Neuronal stem cell (in vitro differentiated cells): ENCODE measurements around the gene CDK12.

Experiments
- DNase-seq: peaks from one replicate; pipeline ENCODE4 v3.0.0-alpha.2; 2013; ENCODE audit warnings: low spot score
- H2AFZ ChIP-seq: one replicate; pipeline ENCODE4 v1.6.1; 2013; ENCODE audit warnings: mild to moderate bottlenecking, low read length, inconsistent platforms
- H2AK5ac ChIP-seq: 2 replicates; pipeline ENCODE4 v1.6.1; 2013; ENCODE audit warnings: low read depth, mild to moderate bottlenecking, inconsistent platforms, low read length, moderate library complexity, mixed read lengths
- H2BK120ac ChIP-seq: 2 replicates; pipeline ENCODE4 v1.6.1; 2013; ENCODE audit warnings: low read depth, mild to moderate bottlenecking, inconsistent platforms, low read length, moderate library complexity, mixed read lengths
- H2BK12ac ChIP-seq: one replicate; pipeline ENCODE4 v1.6.1; 2013; ENCODE audit warnings: low read length, inconsistent platforms
- H2BK15ac ChIP-seq: 2 replicates; pipeline ENCODE4 v1.6.1; 2013; ENCODE audit warnings: mild to moderate bottlenecking, low read length, inconsistent platforms, mixed read lengths
- H2BK5ac ChIP-seq: one replicate; pipeline ENCODE4 v1.6.1; 2013; ENCODE audit warnings: inconsistent platforms, mild to moderate bottlenecking, low read length, moderate library complexity
- H3K14ac ChIP-seq: one replicate; pipeline ENCODE4 v1.6.1; 2013; ENCODE audit warnings: low read length, inconsistent platforms
- H3K18ac ChIP-seq: 2 replicates; pipeline ENCODE4 v1.6.1; 2013; ENCODE audit warnings: low read length, inconsistent platforms
- H3K23ac ChIP-seq: 2 replicates; pipeline ENCODE4 v1.6.1; 2013; ENCODE audit warnings: low read depth, mild to moderate bottlenecking, mixed read lengths, low read length, inconsistent platforms; ENCODE audit not compliant: poor library complexity
- H3K27ac ChIP-seq: replicated peaks from 3 replicates; pipeline ENCODE4 v1.5.1; 2013; ENCODE audit warnings: low read length, inconsistent platforms
- H3K27me3 ChIP-seq, 3 experiments: 2 replicates each; pipeline ENCODE4 v1.6.1; 2013; ENCODE audit warnings: low read length in 3 of 3, mild to moderate bottlenecking in 2 of 3, inconsistent platforms in 1 of 3, low read depth in 1 of 3, mixed read lengths in 1 of 3, moderate library complexity in 1 of 3; ENCODE audit not compliant: control insufficient read depth in 3 of 3, insufficient read depth in 3 of 3
- H3K36me3 ChIP-seq, 2 donors: replicated peaks in 1 of 2; 2 replicates each; pipeline ENCODE4 v1.6.1; 2013; ENCODE audit warnings: low read length in 2 of 2; ENCODE audit not compliant: control insufficient read depth in 2 of 2, insufficient read depth in 2 of 2
- H3K4ac ChIP-seq: 2 replicates; pipeline ENCODE4 v1.6.1; 2013; ENCODE audit warnings: inconsistent platforms, mild to moderate bottlenecking, low read length, moderate library complexity
- H3K4me1 ChIP-seq, 2 donors: 1 replicate in 1 of 2; 2 replicates in 1 of 2; pipeline ENCODE4 v1.6.1; 2013; ENCODE audit warnings: low read length in 2 of 2, low read depth in 1 of 2; ENCODE audit not compliant: control insufficient read depth in 2 of 2, insufficient read depth in 1 of 2
- H3K4me2 ChIP-seq: one replicate; pipeline ENCODE4 v1.6.1; 2013; ENCODE audit warnings: mild to moderate bottlenecking, low read length, inconsistent platforms; ENCODE audit not compliant: insufficient read depth, poor library complexity, severe bottlenecking
- H3K4me3 ChIP-seq, 2 donors: 2 replicates each; pipeline ENCODE4 v1.5.1; 2013; ENCODE audit warnings: low read length in 2 of 2, mild to moderate bottlenecking in 2 of 2, inconsistent platforms in 1 of 2, moderate library complexity in 1 of 2
- H3K79me1 ChIP-seq: one replicate; pipeline ENCODE4 v1.6.1; 2013; ENCODE audit warnings: low read depth, mild to moderate bottlenecking, inconsistent platforms, low read length, moderate library complexity
- H3K9ac ChIP-seq: one replicate; pipeline ENCODE4 v1.6.1; 2013; ENCODE audit warnings: mild to moderate bottlenecking, low read depth, low read length, inconsistent platforms; ENCODE audit not compliant: poor library complexity
- H3K9me3 ChIP-seq, 2 donors: replicated peaks in 1 of 2; 2 replicates each; pipeline versions ENCODE3 to v1.6.1; 2013; ENCODE audit warnings: low read length in 2 of 2, mild to moderate bottlenecking in 2 of 2, inconsistent platforms in 1 of 2, low read depth in 1 of 2, mixed read lengths in 1 of 2, moderate library complexity in 1 of 2; ENCODE audit not compliant: control insufficient read depth in 2 of 2, insufficient read depth in 1 of 2
- H4K8ac ChIP-seq: one replicate; pipeline ENCODE4 v1.6.1; 2013; ENCODE audit warnings: low read depth, mild to moderate bottlenecking, inconsistent platforms, low read length, moderate library complexity
- H4K91ac ChIP-seq: one replicate; pipeline ENCODE4 v1.6.1; 2013; ENCODE audit warnings: low read length, low read depth, mild to moderate bottlenecking, inconsistent platforms; ENCODE audit not compliant: poor library complexity
- WGBS, 2 donors: extraction: QIAGEN DNeasy Blood & Tissue Kit; methylation state at CpG; one replicate each; pipeline ENCODE4 v1.1.7; 2013; ENCODE audit warnings: missing lambda C conversion rate in 2 of 2, mixed read lengths in 1 of 2; ENCODE audit not compliant: insufficient read length in 2 of 2, insufficient replicate concordance in 1 of 2; ENCODE audit errors: extremely low coverage in 2 of 2; 5-methylcytosine and 5-hydroxymethylcytosine counted together

The CDK12 gene

DNA sequence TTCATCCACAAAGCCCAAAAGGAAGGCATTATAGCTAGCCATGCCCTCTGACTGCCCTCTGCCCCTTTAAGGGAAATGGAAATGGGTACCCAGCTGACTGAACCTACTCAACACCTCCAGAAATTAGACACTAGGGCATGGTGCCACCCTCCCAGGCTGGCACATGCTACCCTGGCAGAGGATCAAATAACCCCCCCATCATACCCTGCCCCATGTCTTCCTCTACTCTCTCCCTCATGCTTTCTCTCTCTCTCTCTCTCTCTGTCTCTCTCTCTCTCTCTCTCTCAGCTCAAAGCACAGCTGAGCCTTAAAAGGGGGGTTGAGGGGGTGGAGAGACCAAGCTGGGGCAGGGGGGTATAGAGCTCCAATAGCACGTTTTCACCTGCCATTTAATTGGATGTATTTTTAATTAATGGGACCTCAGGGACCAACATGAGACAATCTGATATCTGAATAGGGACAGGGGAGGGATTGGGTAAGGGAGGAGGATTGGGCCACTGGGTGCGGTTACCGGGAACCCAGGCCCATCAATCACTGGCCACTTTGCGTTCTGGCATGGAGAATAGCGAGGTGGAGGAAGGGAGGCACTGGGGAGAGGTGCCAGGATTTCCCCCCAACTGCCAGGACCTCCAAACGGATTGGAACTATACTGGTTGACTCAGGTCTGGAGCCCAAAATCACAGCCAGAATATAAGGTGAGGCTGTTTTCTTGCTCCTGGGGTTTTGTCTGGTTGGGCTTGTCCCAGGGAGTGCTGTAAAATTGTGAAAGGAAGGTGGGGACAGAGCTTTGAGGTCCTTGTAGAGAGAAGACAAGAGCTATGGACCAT is 88.7 kb downstream of the CDK12 start:
- no CpG with 5 or more reads among the region's 6 CpGs for WGBS, 2 donors
- Histone ChIP-seq H3K9ac (no peak overlapping the region), H3K18ac (no peak overlapping the region), H3K4me1 (no peaks in the 10 kb centered on the region), H2BK15ac (no peak overlapping the region), H2AK5ac (no peak overlapping the region), H3K79me1 (no peaks in the 10 kb centered on the region), H3K23ac (no peak overlapping the region), H2BK12ac (no peak overlapping the region), H3K14ac (no peak overlapping the region), H3K4me2 (no peak overlapping the region), H3K36me3 (peaks cover 23 to 77% of the 10 kb centered on the region in 2 donors), H3K4ac (no peak overlapping the region), H3K4me3 (no peak overlapping the region), H4K8ac (no peak overlapping the region), H2BK5ac (no peak overlapping the region), H3K27me3 (no peaks in the 10 kb centered on the region), H3K27ac (no peak overlapping the region), H2BK120ac (no peak overlapping the region), H2AFZ (no peak overlapping the region), H4K91ac (no peak overlapping the region), H3K9me3 (no peaks in the 10 kb centered on the region)
- no peak for DNase-seq

- H3K4me2 ChIP-seq = no peak overlapping the region
- no peak overlapping the region for H2BK120ac ChIP-seq
- no peak overlapping the region for H3K23ac ChIP-seq
- H4K8ac ChIP-seq = no peak overlapping the region
- H2BK5ac ChIP-seq = no peak overlapping the region
- no peak overlapping the region for H3K4me3 ChIP-seq
- H3K4me1 ChIP-seq = no peaks in the 10 kb centered on the region
- no peak overlapping the region for H2AFZ ChIP-seq
- peaks cover 21 to 85% of the 10 kb centered on the region in 2 donors for H3K36me3 ChIP-seq
- H3K27ac ChIP-seq = no peak overlapping the region
- no peak overlapping the region for H2AK5ac ChIP-seq
- WGBS, 2 donors = no CpG with 5 or more reads among the region's 1 CpG
- H3K27me3 ChIP-seq = no peaks in the 10 kb centered on the region
- no peak overlapping the region for H3K14ac ChIP-seq
- H2BK12ac ChIP-seq = no peak overlapping the region
- no peak overlapping the region for H3K18ac ChIP-seq
- no peak overlapping the region for H2BK15ac ChIP-seq
- H4K91ac ChIP-seq = no peak overlapping the region
- no peak for DNase-seq
- no peaks in the 10 kb centered on the region for H3K79me1 ChIP-seq
- no peak overlapping the region for H3K9ac ChIP-seq
- no peaks in the 10 kb centered on the region for H3K9me3 ChIP-seq
- H3K4ac ChIP-seq = no peak overlapping the region
Observed at GRCh38 chr17:39551879-39552278, 90.6 kb downstream of the CDK12 start.

DNA sequence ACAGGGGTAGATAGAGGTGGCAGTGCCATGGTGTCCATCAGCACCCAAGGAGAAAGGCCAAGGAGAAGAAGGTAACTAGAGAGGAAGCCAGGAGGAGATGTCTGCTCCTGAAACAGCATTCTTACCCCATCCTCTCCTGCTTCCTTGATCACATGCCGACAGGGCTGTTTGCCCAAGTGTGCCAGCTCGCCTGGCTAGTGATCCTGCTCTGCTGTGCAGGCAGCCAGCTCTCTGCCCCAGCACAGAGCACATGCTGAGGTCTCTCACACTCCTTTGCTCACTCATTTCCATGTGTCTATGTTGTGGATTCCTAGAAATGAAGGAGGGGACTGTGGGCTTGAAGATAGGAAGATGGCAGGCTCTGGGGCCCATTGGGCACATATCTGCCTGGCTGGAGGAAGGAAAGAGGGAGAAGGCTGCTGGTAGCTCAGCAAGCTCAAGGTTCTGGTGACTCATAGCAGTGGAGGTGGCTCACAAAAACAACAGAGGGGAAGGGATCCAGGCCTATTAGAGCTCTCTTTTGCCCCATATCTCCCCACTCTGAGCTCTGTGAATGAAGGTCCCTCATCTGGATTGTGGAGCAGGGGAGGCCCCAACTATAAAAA is 92.2 kb downstream of the CDK12 start:
- H4K8ac ChIP-seq = no peak overlapping the region
- no peak overlapping the region for H2BK15ac ChIP-seq
- H3K36me3 ChIP-seq = peaks cover 23 to 90% of the 10 kb centered on the region in 2 donors
- no CpG with 5 or more reads among the region's 2 CpGs for WGBS, 2 donors
- H3K27ac ChIP-seq = no peak overlapping the region
- no peak overlapping the region for H3K4me3 ChIP-seq
- H3K14ac ChIP-seq = no peak overlapping the region
- H3K4me2 ChIP-seq = no peak overlapping the region
- H3K4ac ChIP-seq = no peak overlapping the region
- H3K9me3 ChIP-seq = no peaks in the 10 kb centered on the region
- H3K4me1 ChIP-seq = no peaks in the 10 kb centered on the region
- H3K79me1 ChIP-seq = no peaks in the 10 kb centered on the region
- H2BK12ac ChIP-seq = no peak overlapping the region
- H2BK120ac ChIP-seq = no peak overlapping the region
- H2BK5ac ChIP-seq = no peak overlapping the region
- no peaks in the 10 kb centered on the region for H3K27me3 ChIP-seq
- no peak overlapping the region for H3K9ac ChIP-seq
- no peak overlapping the region for H4K91ac ChIP-seq
- H3K23ac ChIP-seq = no peak overlapping the region
- H3K18ac ChIP-seq = no peak overlapping the region
- no peak overlapping the region for H2AK5ac ChIP-seq
- no peak overlapping the region for H2AFZ ChIP-seq
- no peak for DNase-seq

DNA sequence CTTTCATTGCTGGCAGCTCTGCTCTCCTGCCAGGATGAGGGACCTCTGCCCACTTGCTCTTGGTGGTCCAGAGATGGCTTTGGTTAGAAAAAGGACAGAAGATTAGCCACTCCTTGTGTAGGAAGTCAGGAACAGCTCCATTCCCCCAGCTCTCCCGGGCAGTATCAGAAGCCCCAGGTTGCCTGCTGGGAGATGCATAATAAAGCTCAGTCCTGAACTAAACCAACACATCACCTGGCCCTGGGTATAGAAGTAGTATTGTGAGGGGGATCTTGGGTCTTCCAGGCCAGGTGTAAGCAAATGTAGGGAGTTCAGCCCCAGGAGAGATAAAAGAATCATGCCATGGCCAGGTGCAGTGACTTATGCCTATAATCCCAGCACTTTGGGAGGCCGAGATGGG is 94.1 kb downstream of the CDK12 start:
- Histone ChIP-seq H2BK15ac (no peak overlapping the region), H3K9me3 (no peaks in the 10 kb centered on the region), H3K79me1 (no peaks in the 10 kb centered on the region), H3K27me3 (no peaks in the 10 kb centered on the region), H3K9ac (no peak overlapping the region), H3K14ac (no peak overlapping the region), H3K4me1 (no peaks in the 10 kb centered on the region), H4K8ac (no peak overlapping the region), H2AFZ (no peak overlapping the region), H2BK5ac (no peak overlapping the region), H2AK5ac (no peak overlapping the region), H3K4me2 (no peak overlapping the region), H3K23ac (no peak overlapping the region), H3K4me3 (no peak overlapping the region), H3K4ac (no peak overlapping the region), H3K18ac (no peak overlapping the region), H3K27ac (no peak overlapping the region), H3K36me3 (peaks cover 16 to 85% of the 10 kb centered on the region in 2 donors), H4K91ac (no peak overlapping the region), H2BK120ac (no peak overlapping the region), H2BK12ac (no peak overlapping the region)
- DNase-seq = no peak
- WGBS, 2 donors = no CpG with 5 or more reads among the region's 2 CpGs
